NB4 (cell line): ENCODE measurements around the gene WWP2.

Source experiments
- POLR2A ChIP-seq: IDR thresholded peaks from 2 replicates; pipeline ENCODE4 v1.6.1; 2011; ENCODE audit warnings: mild to moderate bottlenecking; ENCODE audit not compliant: insufficient read length; ENCODE audit errors: extremely low read depth
- TF ChIP-seq, protein P1 (sequence below): IDR thresholded peaks from one replicate; pipeline ENCODE4 v1.5.1; 2012; ENCODE audit warnings: low read depth, low read length
- TF ChIP-seq, protein P2 (sequence below): IDR thresholded peaks from 2 replicates; pipeline ENCODE4 v1.6.1; 2011; ENCODE audit warnings: low read depth, low read length

DNA sequence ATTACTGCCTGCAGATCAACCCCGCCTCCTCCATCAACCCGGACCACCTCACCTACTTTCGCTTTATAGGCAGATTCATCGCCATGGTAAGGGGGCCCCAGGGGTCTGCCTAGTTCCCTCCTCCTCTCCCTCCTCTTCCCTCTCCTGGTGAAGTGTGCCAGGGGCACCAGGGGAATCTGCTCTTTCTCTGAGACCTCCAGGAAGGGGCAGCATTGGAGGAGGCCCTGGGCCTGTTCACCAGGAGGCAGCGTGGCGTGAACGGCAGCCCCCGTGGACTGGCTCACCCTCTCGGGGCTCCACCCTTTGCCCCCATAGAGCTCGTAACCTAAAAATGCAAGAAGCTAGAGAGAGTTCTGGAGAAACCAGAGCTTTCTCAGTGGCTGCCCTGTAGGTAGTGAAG is 171.9 kb downstream of the WWP2 start:
- TF ChIP-seq, protein P1, sequence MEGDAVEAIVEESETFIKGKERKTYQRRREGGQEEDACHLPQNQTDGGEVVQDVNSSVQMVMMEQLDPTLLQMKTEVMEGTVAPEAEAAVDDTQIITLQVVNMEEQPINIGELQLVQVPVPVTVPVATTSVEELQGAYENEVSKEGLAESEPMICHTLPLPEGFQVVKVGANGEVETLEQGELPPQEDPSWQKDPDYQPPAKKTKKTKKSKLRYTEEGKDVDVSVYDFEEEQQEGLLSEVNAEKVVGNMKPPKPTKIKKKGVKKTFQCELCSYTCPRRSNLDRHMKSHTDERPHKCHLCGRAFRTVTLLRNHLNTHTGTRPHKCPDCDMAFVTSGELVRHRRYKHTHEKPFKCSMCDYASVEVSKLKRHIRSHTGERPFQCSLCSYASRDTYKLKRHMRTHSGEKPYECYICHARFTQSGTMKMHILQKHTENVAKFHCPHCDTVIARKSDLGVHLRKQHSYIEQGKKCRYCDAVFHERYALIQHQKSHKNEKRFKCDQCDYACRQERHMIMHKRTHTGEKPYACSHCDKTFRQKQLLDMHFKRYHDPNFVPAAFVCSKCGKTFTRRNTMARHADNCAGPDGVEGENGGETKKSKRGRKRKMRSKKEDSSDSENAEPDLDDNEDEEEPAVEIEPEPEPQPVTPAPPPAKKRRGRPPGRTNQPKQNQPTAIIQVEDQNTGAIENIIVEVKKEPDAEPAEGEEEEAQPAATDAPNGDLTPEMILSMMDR, result no peak
- TF ChIP-seq, protein P2, sequence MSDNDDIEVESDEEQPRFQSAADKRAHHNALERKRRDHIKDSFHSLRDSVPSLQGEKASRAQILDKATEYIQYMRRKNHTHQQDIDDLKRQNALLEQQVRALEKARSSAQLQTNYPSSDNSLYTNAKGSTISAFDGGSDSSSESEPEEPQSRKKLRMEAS, result no peak
- TF ChIP-seq POLR2A, result no peak
